ENCODE results near the gene KIF23. TPM values are rescaled to one million over a fixed set of nuclear protein-coding genes. Genes with fewer than 3 reads are reported as not detected.

The KIF23 gene
- total RNA-seq, 4 donors from 2014 or later: 4.5 to 13.2 (median 8.9) TPM

GRCh38 chr15:69496001-69496400 is 81.9 kb downstream of the KIF23 start:
- no peak for TF ChIP-seq EP300 (IDR thresholded peaks at IDR 0.05)
- H3K4me1 ChIP-seq: peaks cover 0 to 35% (median 2%) of the 10 kb centered on the region in 4 donors
- no peaks in the 10 kb centered on the region for H3K27me3 ChIP-seq
- peaks cover 0 to 9% (median 0%) of the 10 kb centered on the region in 4 donors for H3K9me3 ChIP-seq
- no peaks in the 10 kb centered on the region for H3K36me3 ChIP-seq
- no peak for DNase-seq (ENCODE audit: low spot score in 2 of 2)
- no peak overlapping the region for H3K27ac ChIP-seq
- WGBS, 2 donors: 59 to 62% methylated on average over 2 of the region's 2 CpGs
- H3K4me3 ChIP-seq: no peak overlapping the region

GRCh38 chr15:69497076-69497475 is 82.9 kb downstream of the KIF23 start:
- TF ChIP-seq POLR2A (IDR thresholded peaks at IDR 0.05) (no peak), EP300 (IDR thresholded peaks at IDR 0.05) (no peak)
- TF ChIP-seq, protein P1, sequence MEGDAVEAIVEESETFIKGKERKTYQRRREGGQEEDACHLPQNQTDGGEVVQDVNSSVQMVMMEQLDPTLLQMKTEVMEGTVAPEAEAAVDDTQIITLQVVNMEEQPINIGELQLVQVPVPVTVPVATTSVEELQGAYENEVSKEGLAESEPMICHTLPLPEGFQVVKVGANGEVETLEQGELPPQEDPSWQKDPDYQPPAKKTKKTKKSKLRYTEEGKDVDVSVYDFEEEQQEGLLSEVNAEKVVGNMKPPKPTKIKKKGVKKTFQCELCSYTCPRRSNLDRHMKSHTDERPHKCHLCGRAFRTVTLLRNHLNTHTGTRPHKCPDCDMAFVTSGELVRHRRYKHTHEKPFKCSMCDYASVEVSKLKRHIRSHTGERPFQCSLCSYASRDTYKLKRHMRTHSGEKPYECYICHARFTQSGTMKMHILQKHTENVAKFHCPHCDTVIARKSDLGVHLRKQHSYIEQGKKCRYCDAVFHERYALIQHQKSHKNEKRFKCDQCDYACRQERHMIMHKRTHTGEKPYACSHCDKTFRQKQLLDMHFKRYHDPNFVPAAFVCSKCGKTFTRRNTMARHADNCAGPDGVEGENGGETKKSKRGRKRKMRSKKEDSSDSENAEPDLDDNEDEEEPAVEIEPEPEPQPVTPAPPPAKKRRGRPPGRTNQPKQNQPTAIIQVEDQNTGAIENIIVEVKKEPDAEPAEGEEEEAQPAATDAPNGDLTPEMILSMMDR (IDR thresholded peaks at IDR 0.05): no peak
- WGBS, 2 donors: 69 to 80% methylated on average over 1 of the region's 1 CpG
- Histone ChIP-seq H3K4me1 (peaks cover 0 to 29% (median 0%) of the 10 kb centered on the region in 4 donors), H3K27me3 (no peaks in the 10 kb centered on the region), H3K9me3 (no peaks in the 10 kb centered on the region), H3K36me3 (no peaks in the 10 kb centered on the region), H3K27ac (no peak overlapping the region), H3K4me3 (no peak overlapping the region)
- DNase-seq (ENCODE audit: low spot score in 2 of 2): no peak

DNA sequence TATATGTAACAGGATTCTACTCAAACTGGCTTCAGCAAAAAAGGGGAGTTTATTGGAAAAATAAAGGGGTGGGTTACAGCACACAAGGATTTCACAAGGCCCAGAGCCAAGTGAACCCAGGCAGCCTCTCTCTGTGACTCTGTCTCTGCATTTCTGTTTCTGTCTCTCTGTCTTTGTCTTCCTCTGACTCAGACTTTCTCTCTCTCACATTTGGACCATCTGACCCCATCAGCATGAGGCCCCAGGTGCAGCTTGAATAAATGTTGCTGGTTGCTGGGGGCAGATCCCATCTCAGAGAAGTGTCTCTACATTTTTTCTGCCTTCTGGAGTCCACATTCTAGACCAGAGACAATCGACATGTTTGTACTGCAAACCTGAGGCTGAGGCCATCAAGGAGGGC is 83.5 kb downstream of the KIF23 start:
- H3K4me1 ChIP-seq: peaks cover 0 to 29% (median 0%) of the 10 kb centered on the region in 4 donors
- H3K36me3 ChIP-seq: no peaks in the 10 kb centered on the region
- no peak overlapping the region for H3K27ac ChIP-seq
- no peak for DNase-seq (ENCODE audit: low spot score in 2 of 2)
- H3K27me3 ChIP-seq: no peaks in the 10 kb centered on the region
- no peak overlapping the region for H3K4me3 ChIP-seq
- 68 to 79% methylated on average over 1 of the region's 1 CpG for WGBS, 2 donors
- TF ChIP-seq POLR2A (IDR thresholded peaks at IDR 0.05) (no peak), EP300 (IDR thresholded peaks at IDR 0.05) (no peak)
- TF ChIP-seq, protein P1 (IDR thresholded peaks at IDR 0.05): no peak
- no peaks in the 10 kb centered on the region for H3K9me3 ChIP-seq

Small RNAs within 50 kb of the gene (small RNA-seq; reads per million reads assigned to genes)
- not detected for gene RF00012

Other genes with a start within 250 kb of the KIF23 start
- 1 to 10 TPM; 3.0 to 8.1 (median 3.9) TPM for gene PAQR5, start 115.4 kb upstream of the KIF23 start, total RNA-seq
- gene RPLP1, start 38.5 kb downstream of the KIF23 start, total RNA-seq: 100 to 1,000 TPM; 435 to 693 (median 620) TPM